K562 (cell line): Measurements from ENCODE around the gene ARPC1A. TPM values are rescaled to one million over a fixed set of nuclear protein-coding genes. Genes with fewer than 3 reads are reported as not detected.

Source experiments
- CC2D1A ChIP-seq: fragments of 450-650 bp; IDR thresholded peaks from 2 replicates; pipeline ENCODE4 v1.6.1; 2017; ENCODE audit warnings: mild to moderate bottlenecking
- COPS2 ChIP-seq: fragments of 450-650 bp; conservative IDR thresholded peaks from 2 replicates; pipeline ENCODE4 v1.6.1; 2016; ENCODE audit warnings: mild to moderate bottlenecking, moderate library complexity
- FOSL1 ChIP-seq: fragments of 200-800 bp; sonication (Bioruptor generic); conservative IDR thresholded peaks from 2 replicates; pipeline ENCODE4 v1.6.1; 2016; ENCODE audit warnings: missing genetic modification characterization, missing compliant biosample characterization
- FUS ChIP-seq: fragments of 200-400 bp; formaldehyde crosslinking; optimal IDR thresholded peaks from 2 replicates; pipeline ENCODE3; 2017; ENCODE audit warnings: low read depth, low read length
- HDAC3 ChIP-seq: fragments of 450-650 bp; IDR thresholded peaks from 2 replicates; pipeline ENCODE4 v1.6.1; 2018; ENCODE audit warnings: borderline replicate concordance, mild to moderate bottlenecking, moderate library complexity; ENCODE audit not compliant: partially characterized antibody
- NCOA6 ChIP-seq: fragments of 450-650 bp; IDR thresholded peaks from 2 replicates; pipeline ENCODE4 v1.6.1; 2017; ENCODE audit warnings: mild to moderate bottlenecking
- NFE2L1 ChIP-seq: fragments of 450-650 bp; IDR thresholded peaks from 2 replicates; pipeline ENCODE4 v1.6.1; 2016; ENCODE audit warnings: missing genetic modification characterization, low read depth, mild to moderate bottlenecking, missing compliant biosample characterization, moderate library complexity, borderline replicate concordance
- POLR2AphosphoS2 ChIP-seq: IDR thresholded peaks from 2 replicates; pipeline ENCODE4 v1.6.1; 2012; ENCODE audit warnings: low read length, improper control_type of control experiment
- YY1 ChIP-seq, 3 experiments: IDR thresholded peaks; 2 replicates each; pipeline ENCODE4 v1.6.1; 2011; ENCODE audit warnings: low read length in 2 of 3, mild to moderate bottlenecking in 2 of 3, moderate library complexity in 2 of 3, borderline replicate concordance in 1 of 3, control low read depth in 1 of 3, low read depth in 1 of 3; ENCODE audit not compliant: insufficient read depth in 3 of 3, insufficient replicate concordance in 2 of 3, control insufficient read depth in 1 of 3, insufficient read length in 1 of 3; ENCODE audit errors: extremely low read depth in 1 of 3
- ZC3H11A ChIP-seq: IDR thresholded peaks from 2 replicates; pipeline ENCODE4 v1.6.1; 2012; ENCODE audit warnings: low read depth, low read length, improper control_type of control experiment
- ZFP1 ChIP-seq: fragments of 450-650 bp; formaldehyde crosslinking; IDR thresholded peaks from 2 replicates; pipeline ENCODE4 v1.4.0; 2020; ENCODE audit warnings: mild to moderate bottlenecking, mixed read lengths
- polyA plus RNA-seq, 8 experiments: library from polyadenylated mRNA; depleted of rRNA in 4 of 8; stranded (reverse) in 5 of 8; unstranded in 3 of 8; fragments of >200 nt; fragmentation: Nextera tagmentation in 2 of 8; fragmentation: Illumina TruSeq in 1 of 8; extraction: Ambion mirVana in 2 of 8; extraction: Trizol in 1 of 8; gene quantifications; 2 replicates each; pipeline versions ENCODE4 v1.2.1 to v1.2.3, GENCODE V29; 2011 to 2014; ENCODE audit warnings: inconsistent platforms in 1 of 8, missing spikeins in 1 of 8
- total RNA-seq, 7 experiments: library from RNA; depleted of rRNA in 6 of 7; stranded (reverse); fragments of >200 nt in 6 of 7; fragmentation: Illumina TruSeq in 2 of 7; extraction: Trizol in 2 of 7; gene quantifications; 2 replicates each; pipeline versions ENCODE4 v1.2.1 to v1.2.3, GENCODE V29; 2011 to 2021; ENCODE audit warnings: low replicate concordance in 1 of 7
- TF ChIP-seq, protein P1 (sequence below): IDR thresholded peaks from 2 replicates; pipeline ENCODE4 v1.6.1; 2014; ENCODE audit warnings: antibody characterized with exemption
- TF ChIP-seq, protein P2 (sequence below): fragments of 250-450 bp; sonication (Bioruptor Pico); IDR thresholded peaks from 2 replicates; pipeline ENCODE4 v1.4.0; 2020; ENCODE audit warnings: mild to moderate bottlenecking, moderate library complexity
- TF ChIP-seq, protein P3 (sequence below): fragments of 250-450 bp; sonication (Bioruptor Pico); IDR thresholded peaks from 2 replicates; pipeline ENCODE4 v1.4.0; 2020
- TF ChIP-seq, protein P4 (sequence below): sonication (generic); formaldehyde crosslinking; IDR thresholded peaks from 2 replicates; pipeline ENCODE4 v1.8.0; 2023; ENCODE audit warnings: mild to moderate bottlenecking, missing genetic modification reagents
- TF ChIP-seq, protein P5 (sequence below): fragments of 250-450 bp; sonication (Bioruptor Pico); IDR thresholded peaks from 2 replicates; pipeline ENCODE4 v1.8.0; 2021; ENCODE audit warnings: borderline replicate concordance, mild to moderate bottlenecking, moderate library complexity; ENCODE audit not compliant: poor library complexity, severe bottlenecking

ARPC1A gene
- total and polyA plus RNA-seq, 9 of the 15 experiments (the other 6 are each of a cell fraction or from before 2014, with no cell fraction given) = 39.5 to 151 (median 86.1) TPM

DNA sequence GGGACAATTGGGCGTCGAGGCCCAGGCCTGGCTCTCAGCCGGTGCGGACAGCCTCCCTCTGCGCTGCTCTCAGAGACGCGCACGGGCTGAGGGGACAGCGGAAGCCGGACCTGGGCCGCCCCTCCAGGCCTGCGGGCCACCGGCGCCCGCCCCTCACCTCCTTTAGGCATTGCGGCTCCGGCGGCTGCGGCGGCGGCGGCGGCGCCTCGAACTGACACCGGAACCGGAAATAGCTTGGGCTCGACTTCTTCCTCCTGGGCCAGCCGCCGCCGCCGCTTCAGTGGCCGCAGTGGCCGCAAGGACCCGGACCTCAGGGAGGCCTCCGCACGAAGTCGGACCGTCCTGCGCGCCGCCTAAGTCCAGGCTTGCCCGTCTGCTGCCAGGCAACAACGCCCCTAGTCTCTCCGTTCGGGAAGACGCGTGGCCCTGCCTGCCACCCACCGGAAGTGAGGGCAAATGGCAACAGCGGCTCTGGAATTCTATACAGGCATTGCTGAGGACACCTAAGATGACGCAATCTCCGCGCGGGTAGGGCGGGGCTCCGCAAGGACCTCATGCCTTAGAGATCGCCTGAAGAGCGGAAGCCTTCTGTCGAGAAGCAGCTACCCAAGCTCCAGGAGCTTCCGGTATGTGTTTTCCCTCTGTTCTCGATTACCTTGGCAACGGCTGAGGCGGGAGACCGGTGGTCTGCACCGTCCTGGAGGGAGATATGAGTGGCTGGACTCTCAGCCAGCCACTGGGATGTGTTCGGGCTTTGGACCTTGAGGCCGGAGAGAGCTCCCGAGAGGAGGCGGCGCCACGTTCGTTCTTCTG is 82.9 kb downstream of the ARPC1A start, which contains the start of the genes BUD31 and PDAP1 (continued):
- TF ChIP-seq, protein P1, sequence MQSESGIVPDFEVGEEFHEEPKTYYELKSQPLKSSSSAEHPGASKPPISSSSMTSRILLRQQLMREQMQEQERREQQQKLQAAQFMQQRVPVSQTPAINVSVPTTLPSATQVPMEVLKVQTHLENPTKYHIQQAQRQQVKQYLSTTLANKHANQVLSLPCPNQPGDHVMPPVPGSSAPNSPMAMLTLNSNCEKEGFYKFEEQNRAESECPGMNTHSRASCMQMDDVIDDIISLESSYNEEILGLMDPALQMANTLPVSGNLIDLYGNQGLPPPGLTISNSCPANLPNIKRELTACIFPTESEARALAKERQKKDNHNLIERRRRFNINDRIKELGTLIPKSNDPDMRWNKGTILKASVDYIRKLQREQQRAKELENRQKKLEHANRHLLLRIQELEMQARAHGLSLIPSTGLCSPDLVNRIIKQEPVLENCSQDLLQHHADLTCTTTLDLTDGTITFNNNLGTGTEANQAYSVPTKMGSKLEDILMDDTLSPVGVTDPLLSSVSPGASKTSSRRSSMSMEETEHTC = no peak
- no peak for TF ChIP-seq ZC3H11A
- peak; percentile 81; the same call in 1 of the 2 replicates for TF ChIP-seq CC2D1A
- TF ChIP-seq, protein P2, sequence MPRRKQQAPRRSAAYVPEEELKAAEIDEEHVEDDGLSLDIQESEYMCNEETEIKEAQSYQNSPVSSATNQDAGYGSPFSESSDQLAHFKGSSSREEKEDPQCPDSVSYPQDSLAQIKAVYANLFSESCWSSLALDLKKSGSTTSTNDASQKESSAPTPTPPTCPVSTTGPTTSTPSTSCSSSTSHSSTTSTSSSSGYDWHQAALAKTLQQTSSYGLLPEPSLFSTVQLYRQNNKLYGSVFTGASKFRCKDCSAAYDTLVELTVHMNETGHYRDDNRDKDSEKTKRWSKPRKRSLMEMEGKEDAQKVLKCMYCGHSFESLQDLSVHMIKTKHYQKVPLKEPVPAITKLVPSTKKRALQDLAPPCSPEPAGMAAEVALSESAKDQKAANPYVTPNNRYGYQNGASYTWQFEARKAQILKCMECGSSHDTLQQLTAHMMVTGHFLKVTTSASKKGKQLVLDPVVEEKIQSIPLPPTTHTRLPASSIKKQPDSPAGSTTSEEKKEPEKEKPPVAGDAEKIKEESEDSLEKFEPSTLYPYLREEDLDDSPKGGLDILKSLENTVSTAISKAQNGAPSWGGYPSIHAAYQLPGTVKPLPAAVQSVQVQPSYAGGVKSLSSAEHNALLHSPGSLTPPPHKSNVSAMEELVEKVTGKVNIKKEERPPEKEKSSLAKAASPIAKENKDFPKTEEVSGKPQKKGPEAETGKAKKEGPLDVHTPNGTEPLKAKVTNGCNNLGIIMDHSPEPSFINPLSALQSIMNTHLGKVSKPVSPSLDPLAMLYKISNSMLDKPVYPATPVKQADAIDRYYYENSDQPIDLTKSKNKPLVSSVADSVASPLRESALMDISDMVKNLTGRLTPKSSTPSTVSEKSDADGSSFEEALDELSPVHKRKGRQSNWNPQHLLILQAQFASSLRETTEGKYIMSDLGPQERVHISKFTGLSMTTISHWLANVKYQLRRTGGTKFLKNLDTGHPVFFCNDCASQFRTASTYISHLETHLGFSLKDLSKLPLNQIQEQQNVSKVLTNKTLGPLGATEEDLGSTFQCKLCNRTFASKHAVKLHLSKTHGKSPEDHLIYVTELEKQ (CRISPR knock-in tag) = no peak
- no peak for TF ChIP-seq POLR2AphosphoS2
- TF ChIP-seq, protein P3, sequence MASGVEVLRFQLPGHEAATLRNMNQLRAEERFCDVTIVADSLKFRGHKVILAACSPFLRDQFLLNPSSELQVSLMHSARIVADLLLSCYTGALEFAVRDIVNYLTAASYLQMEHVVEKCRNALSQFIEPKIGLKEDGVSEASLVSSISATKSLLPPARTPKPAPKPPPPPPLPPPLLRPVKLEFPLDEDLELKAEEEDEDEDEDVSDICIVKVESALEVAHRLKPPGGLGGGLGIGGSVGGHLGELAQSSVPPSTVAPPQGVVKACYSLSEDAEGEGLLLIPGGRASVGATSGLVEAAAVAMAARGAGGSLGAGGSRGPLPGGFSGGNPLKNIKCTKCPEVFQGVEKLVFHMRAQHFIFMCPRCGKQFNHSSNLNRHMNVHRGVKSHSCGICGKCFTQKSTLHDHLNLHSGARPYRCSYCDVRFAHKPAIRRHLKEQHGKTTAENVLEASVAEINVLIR (CRISPR knock-in tag) = peak; percentile 74
- TF ChIP-seq FOSL1 (tag) = peak; percentile 62; the same call in 1 of the 2 replicates
- TF ChIP-seq YY1 (IDR thresholded peaks at IDR 0.05; ENCODE audit: borderline replicate concordance in 1 of 3, control insufficient read depth in 1 of 3, extremely low read depth in 1 of 3, insufficient read depth in 3 of 3, insufficient read length in 1 of 3, insufficient replicate concordance in 2 of 3, low read depth in 1 of 3, low read length in 2 of 3) = peak in 2 of 3 experiments; percentile 46 to 62
- peak; percentile 74 for TF ChIP-seq FUS
- TF ChIP-seq NCOA6 = no peak
- TF ChIP-seq, protein P4, sequence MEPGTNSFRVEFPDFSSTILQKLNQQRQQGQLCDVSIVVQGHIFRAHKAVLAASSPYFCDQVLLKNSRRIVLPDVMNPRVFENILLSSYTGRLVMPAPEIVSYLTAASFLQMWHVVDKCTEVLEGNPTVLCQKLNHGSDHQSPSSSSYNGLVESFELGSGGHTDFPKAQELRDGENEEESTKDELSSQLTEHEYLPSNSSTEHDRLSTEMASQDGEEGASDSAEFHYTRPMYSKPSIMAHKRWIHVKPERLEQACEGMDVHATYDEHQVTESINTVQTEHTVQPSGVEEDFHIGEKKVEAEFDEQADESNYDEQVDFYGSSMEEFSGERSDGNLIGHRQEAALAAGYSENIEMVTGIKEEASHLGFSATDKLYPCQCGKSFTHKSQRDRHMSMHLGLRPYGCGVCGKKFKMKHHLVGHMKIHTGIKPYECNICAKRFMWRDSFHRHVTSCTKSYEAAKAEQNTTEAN (CRISPR knock-in tag) = no peak
- TF ChIP-seq, protein P5, sequence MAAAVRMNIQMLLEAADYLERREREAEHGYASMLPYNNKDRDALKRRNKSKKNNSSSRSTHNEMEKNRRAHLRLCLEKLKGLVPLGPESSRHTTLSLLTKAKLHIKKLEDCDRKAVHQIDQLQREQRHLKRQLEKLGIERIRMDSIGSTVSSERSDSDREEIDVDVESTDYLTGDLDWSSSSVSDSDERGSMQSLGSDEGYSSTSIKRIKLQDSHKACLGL (CRISPR knock-in tag) = no peak
- no peak for TF ChIP-seq COPS2
- TF ChIP-seq ZFP1 (CRISPR knock-in tag) = no peak
- no peak for TF ChIP-seq NFE2L1 (tag)
- peak; percentile 55 for TF ChIP-seq HDAC3
